ENCODE results near the gene NUBP2.

The NUBP2 gene

GRCh38 chr16:1771864-1772361 lies 10.8 kb upstream of the NUBP2 start:
- DNase-seq: no peak
- TF ChIP-seq GATA1 (IDR thresholded peaks at IDR 0.05; ENCODE audit: low read depth, low read length): no peak
- TF ChIP-seq POLR2A (IDR thresholded peaks at IDR 0.05; ENCODE audit: low read length): no peak

GRCh38 chr16:1772362-1772907 lies 10.3 kb upstream of the NUBP2 start, which contains the start of gene EME2:
Gene EME2, plus strand, starts transcription at chr16:1772810. Its CDS starts 418 bp downstream, at chr16:1773228.
- TF ChIP-seq GATA1 (IDR thresholded peaks at IDR 0.05; ENCODE audit: low read depth, low read length) (no peak), POLR2A (IDR thresholded peaks at IDR 0.05; ENCODE audit: low read length) (no peak)
- peak; percentile 75 to 81 for DNase-seq

GRCh38 chr16:1772908-1773702 lies 9.7 kb upstream of the NUBP2 start, which contains the start of gene MRPS34:
Gene MRPS34, minus strand, starts transcription at chr16:1773134. Its CDS starts 15 bp downstream, at chr16:1773119.
- DNase-seq: peak; percentile 93 to 94

GRCh38 chr16:1773703-1774447 lies 8.9 kb upstream of the NUBP2 start:
- DNase-seq: peak; percentile 51 to 65
- TF ChIP-seq POLR2A (IDR thresholded peaks at IDR 0.05; ENCODE audit: low read length) (no peak), GATA1 (IDR thresholded peaks at IDR 0.05; ENCODE audit: low read depth, low read length) (no peak)

More at GRCh38 chr16:1772908-1773702, 9.7 kb upstream of the NUBP2 start, which contains the start of gene MRPS34:
- TF ChIP-seq POLR2A (IDR thresholded peaks at IDR 0.05; ENCODE audit: low read length) (peak; percentile 71), GATA1 (IDR thresholded peaks at IDR 0.05; ENCODE audit: low read depth, low read length) (no peak)

GRCh38 chr16:1774448-1774780 lies 8.3 kb upstream of the NUBP2 start:
- DNase-seq: no peak
- TF ChIP-seq POLR2A (IDR thresholded peaks at IDR 0.05; ENCODE audit: low read length): no peak
- TF ChIP-seq GATA1 (IDR thresholded peaks at IDR 0.05; ENCODE audit: low read depth, low read length): no peak

- no peak for TF ChIP-seq GATA1 (IDR thresholded peaks at IDR 0.05; ENCODE audit: low read depth, low read length)
- no peak for TF ChIP-seq POLR2A (IDR thresholded peaks at IDR 0.05; ENCODE audit: low read length)
- DNase-seq: no peak
These were observed 7.5 kb upstream of the NUBP2 start for GRCh38 chr16:1775006-1775845.

- TF ChIP-seq GATA1 (IDR thresholded peaks at IDR 0.05; ENCODE audit: low read depth, low read length) (no peak), POLR2A (IDR thresholded peaks at IDR 0.05; ENCODE audit: low read length) (no peak)
- no peak for DNase-seq
These were observed 6.7 kb upstream of the NUBP2 start for GRCh38 chr16:1775846-1776671.

- DNase-seq: no peak
- TF ChIP-seq POLR2A (IDR thresholded peaks at IDR 0.05; ENCODE audit: low read length): no peak
- TF ChIP-seq GATA1 (IDR thresholded peaks at IDR 0.05; ENCODE audit: low read depth, low read length): no peak
These were observed 6.1 kb upstream of the NUBP2 start for GRCh38 chr16:1776672-1776955.

- TF ChIP-seq GATA1 (IDR thresholded peaks at IDR 0.05; ENCODE audit: low read depth, low read length): no peak
- no peak for TF ChIP-seq POLR2A (IDR thresholded peaks at IDR 0.05; ENCODE audit: low read length)
These were observed 5.8 kb upstream of the NUBP2 start for GRCh38 chr16:1776991-1777374.

GRCh38 chr16:1777375-1778199 lies 5.2 kb upstream of the NUBP2 start:
- no peak for DNase-seq
- TF ChIP-seq POLR2A (IDR thresholded peaks at IDR 0.05; ENCODE audit: low read length): peak; percentile 19
- no peak for TF ChIP-seq GATA1 (IDR thresholded peaks at IDR 0.05; ENCODE audit: low read depth, low read length)

More at GRCh38 chr16:1776991-1777374, 5.8 kb upstream of the NUBP2 start:
- DNase-seq: no peak

GRCh38 chr16:1778200-1779179 lies 4.3 kb upstream of the NUBP2 start:
- DNase-seq: no peak
- no peak for TF ChIP-seq POLR2A (IDR thresholded peaks at IDR 0.05; ENCODE audit: low read length)
- no peak for TF ChIP-seq GATA1 (IDR thresholded peaks at IDR 0.05; ENCODE audit: low read depth, low read length)
